Activated CD4-positive, alpha-beta T cell treated with anti-CD3 and anti-CD28 coated beads for 36 hours (primary cell): ENCODE results near the gene ALDH5A1. TPM values are rescaled to one million over a fixed set of nuclear protein-coding genes. Genes with fewer than 3 reads are reported as not detected.

Source experiments
- ATAC-seq: fragments of 200-7000 bp; cut with Tn5 transposase; one replicate; pipeline ENCODE4 v1.10.0; 2021; ENCODE audit warnings: mild to moderate bottlenecking, moderate library complexity
- CTCF ChIA-PET: fragments of 350-600 bp; sonication (Branson Sonifier 250); formaldehyde crosslinking; loops from one replicate; lab custom pipeline; 2021; ENCODE audit warnings: antibody characterized with exemption; lab: Charles Lee
- POLR2A ChIA-PET: fragments of 350-600 bp; sonication (Branson Sonifier 250); formaldehyde crosslinking; loops from one replicate; lab custom pipeline; 2021; ENCODE audit warnings: antibody characterized with exemption, inconsistent platforms; lab: Charles Lee
- DNase-seq: peaks from one replicate; pipeline ENCODE4 v3.0.0-alpha.2; 2020
- H3K27ac Mint-ChIP-seq: one replicate; pipeline ENCODE4 v1.8.0; 2021; ENCODE audit warnings: mixed read lengths
- H3K27me3 Mint-ChIP-seq: one replicate; pipeline ENCODE4 v1.8.0; 2021; ENCODE audit warnings: mixed read lengths
- H3K36me3 Mint-ChIP-seq: one replicate; pipeline ENCODE4 v1.8.0; 2021; ENCODE audit warnings: low read depth, mixed read lengths
- H3K4me1 Mint-ChIP-seq: one replicate; pipeline ENCODE4 v1.8.0; 2021; ENCODE audit warnings: mixed read lengths
- H3K4me3 Mint-ChIP-seq: one replicate; pipeline ENCODE4 v1.8.0; 2021; ENCODE audit warnings: mild to moderate bottlenecking, moderate library complexity, mixed read lengths
- H3K9me3 Mint-ChIP-seq: one replicate; pipeline ENCODE4 v1.8.0; 2021; ENCODE audit warnings: low read depth, mixed read lengths
- intact Hi-C, 2 experiments: fragments of 100-400 bp; cut with DNase I in 1 of 2; cut with micrococcal nuclease in 1 of 2; formaldehyde crosslinking; loops; one replicate each; pipeline versions ENCODE4 v1.14.2 to v1.15.1; 2022 to 2024; cut with DNase I, micrococcal nuclease
- total RNA-seq, 2 experiments: library from RNA; stranded (reverse); gene quantifications; one replicate each; pipeline ENCODE4 v1.2.3, GENCODE V29; 2021

Gene ALDH5A1
- total RNA-seq, 2 experiments from 2014 or later, result 16.5 to 18.8 TPM

GRCh38 chr6:24460966-24461365, 33.8 kb upstream of the ALDH5A1 start:
- Mint-ChIP-seq H3K4me3 (no peak overlapping the region), H3K27ac (no peak overlapping the region), H3K9me3 (no peaks in the 10 kb centered on the region), H3K4me1 (no peaks in the 10 kb centered on the region), H3K27me3 (no peaks in the 10 kb centered on the region), H3K36me3 (no peaks in the 10 kb centered on the region)
- ATAC-seq (no peak), DNase-seq (no peak)
- ChIA-PET POLR2A (no interaction called here), CTCF (interaction anchor here (1.7 kb wide), 1 partner anchor 13 kb away, joined by 4 read pairs; no protein-coding TSS in a partner anchor)
- intact Hi-C loops, result no loop called here

GRCh38 chr6:24464253-24465038, 30.3 kb upstream of the ALDH5A1 start:
- H3K27ac Mint-ChIP-seq, result no peak overlapping the region
- no peaks in the 10 kb centered on the region for H3K4me1 Mint-ChIP-seq
- no peak for DNase-seq
- no peak overlapping the region for H3K4me3 Mint-ChIP-seq
- CTCF ChIA-PET, result interaction anchor here (1.0 to 1.3 kb wide), 2 partner anchors 35 to 120 kb away, joined by 3 read pairs; no protein-coding TSS in a partner anchor
- no peaks in the 10 kb centered on the region for H3K36me3 Mint-ChIP-seq
- no peaks in the 10 kb centered on the region for H3K9me3 Mint-ChIP-seq
- POLR2A ChIA-PET, result no interaction called here
- intact Hi-C loops, result no loop called here
- no peaks in the 10 kb centered on the region for H3K27me3 Mint-ChIP-seq
- ATAC-seq, result no peak

- no peaks in the 10 kb centered on the region for H3K27me3 Mint-ChIP-seq
- intact Hi-C loops, result no loop called here
- H3K36me3 Mint-ChIP-seq, result no peaks in the 10 kb centered on the region
- DNase-seq (no peak), ATAC-seq (no peak)
- H3K4me3 Mint-ChIP-seq, result no peak overlapping the region
- CTCF ChIA-PET, result interaction anchor here (0.6 to 0.7 kb wide), 2 partner anchors 135 to 1179 kb away, joined by 3 read pairs; no protein-coding TSS in a partner anchor
- POLR2A ChIA-PET, result interaction anchor here (0.7 kb wide), 1 partner anchor 287 kb away, joined by 6 read pairs; no protein-coding TSS in a partner anchor
- H3K4me1 Mint-ChIP-seq, result no peaks in the 10 kb centered on the region
- H3K9me3 Mint-ChIP-seq, result no peaks in the 10 kb centered on the region
- no peak overlapping the region for H3K27ac Mint-ChIP-seq
Observed at GRCh38 chr6:24469811-24470210, 25.0 kb upstream of the ALDH5A1 start.

- POLR2A ChIA-PET, result no interaction called here
- no peaks in the 10 kb centered on the region for H3K36me3 Mint-ChIP-seq
- no peaks in the 10 kb centered on the region for H3K9me3 Mint-ChIP-seq
- H3K27ac Mint-ChIP-seq, result no peak overlapping the region
- ATAC-seq (no peak), DNase-seq (no peak)
- CTCF ChIA-PET, result no interaction called here
- H3K4me1 Mint-ChIP-seq, result no peaks in the 10 kb centered on the region
- no peak overlapping the region for H3K4me3 Mint-ChIP-seq
- no peaks in the 10 kb centered on the region for H3K27me3 Mint-ChIP-seq
- intact Hi-C loops, result no loop called here
Observed at GRCh38 chr6:24472181-24472580, 22.6 kb upstream of the ALDH5A1 start.

- POLR2A ChIA-PET, result interaction anchor here (0.8 kb wide), 1 partner anchor 267 kb away, joined by 3 read pairs; no protein-coding TSS in a partner anchor
Observed at GRCh38 chr6:24476631-24477030, 18.1 kb upstream of the ALDH5A1 start.

GRCh38 chr6:24477070-24477469, 17.7 kb upstream of the ALDH5A1 start:
- POLR2A ChIA-PET, result interaction anchor here (0.8 kb wide), 1 partner anchor 266 kb away, joined by 3 read pairs; no protein-coding TSS in a partner anchor
- CTCF ChIA-PET, result no interaction called here
- Mint-ChIP-seq H3K27ac (no peak overlapping the region), H3K36me3 (no peaks in the 10 kb centered on the region), H3K4me1 (no peaks in the 10 kb centered on the region), H3K27me3 (no peaks in the 10 kb centered on the region), H3K9me3 (no peaks in the 10 kb centered on the region), H3K4me3 (no peak overlapping the region)
- intact Hi-C loops, result no loop called here
- ATAC-seq, result no peak
- no peak for DNase-seq

More at GRCh38 chr6:24476631-24477030, 18.1 kb upstream of the ALDH5A1 start:
- intact Hi-C loops, result no loop called here
- Mint-ChIP-seq H3K27ac (no peak overlapping the region), H3K36me3 (no peaks in the 10 kb centered on the region), H3K9me3 (no peaks in the 10 kb centered on the region), H3K4me1 (no peaks in the 10 kb centered on the region), H3K27me3 (no peaks in the 10 kb centered on the region), H3K4me3 (no peak overlapping the region)
- CTCF ChIA-PET, result no interaction called here
- ATAC-seq, result no peak
- DNase-seq, result no peak

- no peak overlapping the region for H3K4me3 Mint-ChIP-seq
- no peak overlapping the region for H3K27ac Mint-ChIP-seq
- no peaks in the 10 kb centered on the region for H3K36me3 Mint-ChIP-seq
- DNase-seq (no peak), ATAC-seq (no peak)
- H3K4me1 Mint-ChIP-seq, result no peaks in the 10 kb centered on the region
- ChIA-PET CTCF (interaction anchor here (0.7 kb wide), 1 partner anchor 102 kb away, joined by 5 read pairs; no protein-coding TSS in a partner anchor), POLR2A (no interaction called here)
- intact Hi-C loops, result no loop called here
- no peaks in the 10 kb centered on the region for H3K27me3 Mint-ChIP-seq
- H3K9me3 Mint-ChIP-seq, result no peaks in the 10 kb centered on the region
Observed at GRCh38 chr6:24478903-24479302, 15.9 kb upstream of the ALDH5A1 start.

GRCh38 chr6:24480705-24481104, 14.1 kb upstream of the ALDH5A1 start:
- ATAC-seq, result no peak
- H3K9me3 Mint-ChIP-seq, result no peaks in the 10 kb centered on the region
- H3K4me1 Mint-ChIP-seq, result no peaks in the 10 kb centered on the region
- POLR2A ChIA-PET, result no interaction called here
- H3K27ac Mint-ChIP-seq, result no peak overlapping the region
- no peak for DNase-seq
- CTCF ChIA-PET, result interaction anchor here (0.6 to 1.3 kb wide), 2 partner anchors 9 to 43 kb away, joined by 3 to 4 read pairs; no protein-coding TSS in a partner anchor
- no peaks in the 10 kb centered on the region for H3K36me3 Mint-ChIP-seq
- H3K27me3 Mint-ChIP-seq, result no peaks in the 10 kb centered on the region
- intact Hi-C loops, result no loop called here
- no peak overlapping the region for H3K4me3 Mint-ChIP-seq

- H3K4me3 Mint-ChIP-seq, result no peak overlapping the region
- POLR2A ChIA-PET, result no interaction called here
- CTCF ChIA-PET, result interaction anchor here (0.7 to 1.3 kb wide), 2 partner anchors 9 to 18 kb away, joined by 4 read pairs; no protein-coding TSS in a partner anchor
Observed at GRCh38 chr6:24481449-24481848, 13.3 kb upstream of the ALDH5A1 start.

GRCh38 chr6:24484657-24485323, 10.0 kb upstream of the ALDH5A1 start:
- intact Hi-C loops, result no loop called here
- ChIA-PET CTCF (no interaction called here), POLR2A (no interaction called here)
- Mint-ChIP-seq H3K4me1 (no peaks in the 10 kb centered on the region), H3K4me3 (no peak overlapping the region), H3K9me3 (no peaks in the 10 kb centered on the region), H3K36me3 (no peaks in the 10 kb centered on the region), H3K27ac (no peak overlapping the region), H3K27me3 (no peaks in the 10 kb centered on the region)
- ATAC-seq (no peak), DNase-seq (no peak)

More at GRCh38 chr6:24481449-24481848, 13.3 kb upstream of the ALDH5A1 start:
- Mint-ChIP-seq H3K4me1 (no peaks in the 10 kb centered on the region), H3K36me3 (no peaks in the 10 kb centered on the region), H3K27ac (no peak overlapping the region), H3K27me3 (no peaks in the 10 kb centered on the region), H3K9me3 (no peaks in the 10 kb centered on the region)
- DNase-seq, result no peak
- ATAC-seq, result no peak
- intact Hi-C loops, result no loop called here

GRCh38 chr6:24486065-24486464, 8.7 kb upstream of the ALDH5A1 start:
- ChIA-PET CTCF (no interaction called here), POLR2A (interaction anchor here (0.7 kb wide), 1 partner anchor 274 kb away, joined by 3 read pairs; no protein-coding TSS in a partner anchor)

More at GRCh38 chr6:24486065-24486464, 8.7 kb upstream of the ALDH5A1 start:
- no peak overlapping the region for H3K27ac Mint-ChIP-seq
- H3K27me3 Mint-ChIP-seq, result no peaks in the 10 kb centered on the region
- H3K9me3 Mint-ChIP-seq, result no peaks in the 10 kb centered on the region
- H3K4me1 Mint-ChIP-seq, result no peaks in the 10 kb centered on the region
- no peak overlapping the region for H3K4me3 Mint-ChIP-seq
- intact Hi-C loops, result no loop called here
- no peak for ATAC-seq
- no peaks in the 10 kb centered on the region for H3K36me3 Mint-ChIP-seq
- DNase-seq, result no peak
